K562 (cell line): Measurements from ENCODE around the gene UPP1. TPM values are rescaled to one million over a fixed set of nuclear protein-coding genes. Genes with fewer than 3 reads are reported as not detected.
A peak's percentile ranks its signal among the peaks of the same experiment; 100 is the strongest.

Source experiments
- ATF7 ChIP-seq: fragments of 450-650 bp; IDR thresholded peaks from 2 replicates; pipeline ENCODE4 v1.7.1; 2014; ENCODE audit warnings: mild to moderate bottlenecking, moderate library complexity
- CHAMP1 ChIP-seq: fragments of 450-650 bp; IDR thresholded peaks from 2 replicates; pipeline ENCODE4 v1.6.1; 2016; ENCODE audit warnings: mild to moderate bottlenecking
- CTBP1 ChIP-seq: fragments of 450-650 bp; IDR thresholded peaks from 2 replicates; pipeline ENCODE4 v1.6.1; 2016; ENCODE audit warnings: borderline replicate concordance
- ETV1 ChIP-seq: fragments of 450-650 bp; conservative IDR thresholded peaks from 2 replicates; pipeline ENCODE4 v1.6.1; 2016; ENCODE audit warnings: missing genetic modification characterization, control low read depth, low read depth, missing compliant biosample characterization
- FOSL1 ChIP-seq: fragments of 200-800 bp; sonication (Bioruptor generic); conservative IDR thresholded peaks from 2 replicates; pipeline ENCODE4 v1.6.1; 2016; ENCODE audit warnings: missing genetic modification characterization, missing compliant biosample characterization
- RBFOX2 ChIP-seq: fragments of 200-400 bp; formaldehyde crosslinking; IDR thresholded peaks from 2 replicates; pipeline ENCODE4 v1.6.1; 2017; ENCODE audit warnings: low read depth, mild to moderate bottlenecking, low read length, moderate library complexity
- RREB1 ChIP-seq: fragments of 250-450 bp; sonication (Bioruptor Pico); IDR thresholded peaks from 2 replicates; pipeline ENCODE4 v1.4.0; 2020
- SRF ChIP-seq, 2 experiments: fragments of 250-450, 450-650 bp in 1 of 2; sonication (Bioruptor Pico) in 1 of 2; sonication (generic) in 1 of 2; formaldehyde crosslinking; IDR thresholded peaks; 2 replicates each; pipeline versions ENCODE4 v1.5.0 to v1.5.1; 2020 to 2022; ENCODE audit warnings: mild to moderate bottlenecking in 1 of 2, missing genetic modification reagents in 1 of 2
- ZFP30 ChIP-seq: fragments of 250-450 bp; sonication (Bioruptor Pico); IDR thresholded peaks from 2 replicates; pipeline ENCODE4 v1.8.0; 2022; ENCODE audit warnings: moderate library complexity, mild to moderate bottlenecking, inconsistent platforms, borderline replicate concordance
- ZNF57 ChIP-seq: fragments of 450-650 bp; formaldehyde crosslinking; IDR thresholded peaks from 2 replicates; pipeline ENCODE4 v1.4.0; 2020; ENCODE audit warnings: mild to moderate bottlenecking, moderate library complexity
- polyA plus RNA-seq, 8 experiments: library from polyadenylated mRNA; depleted of rRNA in 4 of 8; stranded (reverse) in 5 of 8; unstranded in 3 of 8; fragments of >200 nt; fragmentation: Nextera tagmentation in 2 of 8; fragmentation: Illumina TruSeq in 1 of 8; extraction: Ambion mirVana in 2 of 8; extraction: Trizol in 1 of 8; gene quantifications; 2 replicates each; pipeline versions ENCODE4 v1.2.1 to v1.2.3, GENCODE V29; 2011 to 2014; ENCODE audit warnings: inconsistent platforms in 1 of 8, missing spikeins in 1 of 8
- total RNA-seq, 7 experiments: library from RNA; depleted of rRNA in 6 of 7; stranded (reverse); fragments of >200 nt in 6 of 7; fragmentation: Illumina TruSeq in 2 of 7; extraction: Trizol in 2 of 7; gene quantifications; 2 replicates each; pipeline versions ENCODE4 v1.2.1 to v1.2.3, GENCODE V29; 2011 to 2021; ENCODE audit warnings: low replicate concordance in 1 of 7
- TF ChIP-seq, protein P1 (sequence below): fragments of 250-450 bp; sonication (Bioruptor Pico); IDR thresholded peaks from 2 replicates; pipeline ENCODE4 v1.8.0; 2022; ENCODE audit warnings: moderate library complexity, mild to moderate bottlenecking, inconsistent platforms
- TF ChIP-seq, protein P2 (sequence below): fragments of 200-800 bp; sonication (Bioruptor generic); IDR thresholded peaks from 2 replicates; pipeline ENCODE4 v1.6.1; 2016; ENCODE audit warnings: missing genetic modification characterization, missing compliant biosample characterization

UPP1 gene
- total and polyA plus RNA-seq, 9 of the 15 experiments (the other 6 are each of a cell fraction or from before 2014, with no cell fraction given) = 0.38 to 2.4 (median 0.61) TPM

DNA sequence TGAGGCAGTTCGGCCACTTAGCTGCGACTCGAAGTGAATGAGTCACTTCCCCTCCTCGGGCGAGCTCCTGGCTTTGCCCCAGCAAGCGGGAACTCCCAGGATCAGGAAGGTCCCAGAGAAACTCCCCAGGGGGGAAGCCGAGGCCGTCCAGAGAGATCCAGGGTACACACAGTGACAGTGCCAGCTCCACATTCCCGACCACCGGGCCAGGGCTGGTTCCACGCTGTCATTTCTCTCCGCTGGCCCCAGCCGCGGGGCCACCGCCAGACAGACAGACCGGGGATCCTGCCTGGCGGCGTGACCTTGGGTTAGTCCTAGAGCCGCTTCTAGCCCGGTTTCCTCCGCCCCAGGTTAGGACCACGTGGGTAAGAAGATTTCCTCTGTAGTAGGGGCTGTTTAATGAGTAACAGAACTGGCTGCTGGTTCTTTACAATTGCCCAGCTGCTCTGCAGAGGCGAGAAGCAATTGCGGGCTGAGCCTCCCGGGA, 463 bp upstream of the UPP1 start (continued):
- TF ChIP-seq CHAMP1 = no peak
- TF ChIP-seq RBFOX2 = peak; percentile 73
- TF ChIP-seq SRF (CRISPR knock-in tag; IDR thresholded peaks at IDR 0.05) = peak in 1 of 2 experiments; percentile 50; a peak in 1 of 4 replicates
- no peak for TF ChIP-seq ZFP30 (CRISPR knock-in tag)
- TF ChIP-seq, protein P1, sequence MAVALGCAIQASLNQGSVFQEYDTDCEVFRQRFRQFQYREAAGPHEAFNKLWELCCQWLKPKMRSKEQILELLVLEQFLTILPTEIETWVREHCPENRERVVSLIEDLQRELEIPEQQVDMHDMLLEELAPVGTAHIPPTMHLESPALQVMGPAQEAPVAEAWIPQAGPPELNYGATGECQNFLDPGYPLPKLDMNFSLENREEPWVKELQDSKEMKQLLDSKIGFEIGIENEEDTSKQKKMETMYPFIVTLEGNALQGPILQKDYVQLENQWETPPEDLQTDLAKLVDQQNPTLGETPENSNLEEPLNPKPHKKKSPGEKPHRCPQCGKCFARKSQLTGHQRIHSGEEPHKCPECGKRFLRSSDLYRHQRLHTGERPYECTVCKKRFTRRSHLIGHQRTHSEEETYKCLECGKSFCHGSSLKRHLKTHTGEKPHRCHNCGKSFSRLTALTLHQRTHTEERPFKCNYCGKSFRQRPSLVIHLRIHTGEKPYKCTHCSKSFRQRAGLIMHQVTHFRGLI = no peak
- no peak for TF ChIP-seq ZNF57 (CRISPR knock-in tag)
- peak; percentile 88 for TF ChIP-seq FOSL1 (tag)
- TF ChIP-seq ETV1 (tag) = peak; percentile 76
- peak; percentile 71; the same call in 1 of the 2 replicates for TF ChIP-seq ATF7
- TF ChIP-seq RREB1 (CRISPR knock-in tag) = no peak
- TF ChIP-seq, protein P2, sequence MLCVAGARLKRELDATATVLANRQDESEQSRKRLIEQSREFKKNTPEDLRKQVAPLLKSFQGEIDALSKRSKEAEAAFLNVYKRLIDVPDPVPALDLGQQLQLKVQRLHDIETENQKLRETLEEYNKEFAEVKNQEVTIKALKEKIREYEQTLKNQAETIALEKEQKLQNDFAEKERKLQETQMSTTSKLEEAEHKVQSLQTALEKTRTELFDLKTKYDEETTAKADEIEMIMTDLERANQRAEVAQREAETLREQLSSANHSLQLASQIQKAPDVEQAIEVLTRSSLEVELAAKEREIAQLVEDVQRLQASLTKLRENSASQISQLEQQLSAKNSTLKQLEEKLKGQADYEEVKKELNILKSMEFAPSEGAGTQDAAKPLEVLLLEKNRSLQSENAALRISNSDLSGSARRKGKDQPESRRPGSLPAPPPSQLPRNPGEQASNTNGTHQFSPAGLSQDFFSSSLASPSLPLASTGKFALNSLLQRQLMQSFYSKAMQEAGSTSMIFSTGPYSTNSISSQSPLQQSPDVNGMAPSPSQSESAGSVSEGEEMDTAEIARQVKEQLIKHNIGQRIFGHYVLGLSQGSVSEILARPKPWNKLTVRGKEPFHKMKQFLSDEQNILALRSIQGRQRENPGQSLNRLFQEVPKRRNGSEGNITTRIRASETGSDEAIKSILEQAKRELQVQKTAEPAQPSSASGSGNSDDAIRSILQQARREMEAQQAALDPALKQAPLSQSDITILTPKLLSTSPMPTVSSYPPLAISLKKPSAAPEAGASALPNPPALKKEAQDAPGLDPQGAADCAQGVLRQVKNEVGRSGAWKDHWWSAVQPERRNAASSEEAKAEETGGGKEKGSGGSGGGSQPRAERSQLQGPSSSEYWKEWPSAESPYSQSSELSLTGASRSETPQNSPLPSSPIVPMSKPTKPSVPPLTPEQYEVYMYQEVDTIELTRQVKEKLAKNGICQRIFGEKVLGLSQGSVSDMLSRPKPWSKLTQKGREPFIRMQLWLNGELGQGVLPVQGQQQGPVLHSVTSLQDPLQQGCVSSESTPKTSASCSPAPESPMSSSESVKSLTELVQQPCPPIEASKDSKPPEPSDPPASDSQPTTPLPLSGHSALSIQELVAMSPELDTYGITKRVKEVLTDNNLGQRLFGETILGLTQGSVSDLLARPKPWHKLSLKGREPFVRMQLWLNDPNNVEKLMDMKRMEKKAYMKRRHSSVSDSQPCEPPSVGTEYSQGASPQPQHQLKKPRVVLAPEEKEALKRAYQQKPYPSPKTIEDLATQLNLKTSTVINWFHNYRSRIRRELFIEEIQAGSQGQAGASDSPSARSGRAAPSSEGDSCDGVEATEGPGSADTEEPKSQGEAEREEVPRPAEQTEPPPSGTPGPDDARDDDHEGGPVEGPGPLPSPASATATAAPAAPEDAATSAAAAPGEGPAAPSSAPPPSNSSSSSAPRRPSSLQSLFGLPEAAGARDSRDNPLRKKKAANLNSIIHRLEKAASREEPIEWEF (CRISPR knock-in tag) = no peak
- TF ChIP-seq CTBP1 = 0 out of 2 replicates have a peak, but pooled peaks have one; percentile 17
